Renal cortex interstitium (tissue), 11 donors: ENCODE results near the gene DCTN2. TPM values are rescaled to one million over a fixed set of nuclear protein-coding genes. Genes with fewer than 3 reads are reported as not detected.

Source experiments
- DNase-seq, 11 donors: peaks; one replicate each; pipeline ENCODE4 v3.0.0-alpha.2; 2013; ENCODE audit warnings: low read depth in 9 of 11, low spot score in 4 of 11; ENCODE audit errors: extremely low read depth in 1 of 11
- polyA plus RNA-seq, 3 donors: library from polyadenylated mRNA; unstranded; fragments of 120-200 nt; gene quantifications; one replicate each; pipeline ENCODE4 v1.2.1, GENCODE V29; 2013; ENCODE audit not compliant: insufficient read length in 3 of 3

DCTN2 gene
- polyA plus RNA-seq, 3 donors, result 160 to 172 (median 172) TPM

DNA sequence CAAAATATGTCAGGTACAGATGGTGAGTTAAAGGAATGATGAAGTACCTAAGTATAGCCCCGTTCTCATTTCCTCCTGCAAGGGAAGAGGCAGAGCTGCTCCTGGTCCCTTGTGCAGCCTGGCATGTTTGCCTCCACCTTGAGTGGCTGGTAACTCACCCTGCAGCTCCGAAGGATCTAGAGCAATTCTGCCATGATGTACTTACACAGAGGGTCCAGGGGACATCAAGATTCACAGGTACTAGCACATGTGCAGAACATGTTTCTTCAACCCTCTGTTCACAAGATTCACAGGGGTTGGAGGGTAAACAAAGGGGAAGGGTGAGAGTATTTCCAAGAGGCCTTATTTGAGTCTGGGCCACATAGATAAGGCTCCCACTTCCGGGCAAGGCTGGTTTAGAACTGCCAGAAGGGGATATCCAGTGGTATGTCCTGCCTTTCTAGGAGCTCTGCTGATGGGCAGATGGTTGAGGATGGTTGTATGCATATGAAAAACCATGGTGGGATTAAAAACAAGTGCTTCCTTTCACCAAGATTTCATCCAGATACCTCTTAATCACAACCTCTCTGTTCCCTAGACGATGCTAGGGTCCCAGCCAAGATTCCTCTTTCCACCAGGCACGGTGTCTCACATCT lies 7.7 kb downstream of the DCTN2 start:
- DNase-seq, result no peak

DNA sequence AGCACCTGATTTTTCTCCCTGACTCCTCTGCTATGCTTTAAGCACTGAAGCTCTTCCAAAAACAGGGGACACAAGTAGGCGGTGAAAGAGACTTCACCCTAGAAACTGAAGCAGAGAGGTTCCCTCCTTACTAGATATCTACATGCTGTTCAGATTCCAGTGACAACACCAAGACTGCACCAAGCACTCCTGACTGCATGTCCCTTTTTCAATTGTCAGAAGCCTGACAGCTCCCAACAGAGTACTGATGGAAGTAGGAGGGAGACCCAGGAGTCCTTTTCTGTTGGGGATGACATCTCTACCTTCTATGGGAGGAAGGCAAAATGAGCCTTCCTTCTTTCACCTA lies 10.4 kb downstream of the DCTN2 start:
- DNase-seq, result no peak

DNA sequence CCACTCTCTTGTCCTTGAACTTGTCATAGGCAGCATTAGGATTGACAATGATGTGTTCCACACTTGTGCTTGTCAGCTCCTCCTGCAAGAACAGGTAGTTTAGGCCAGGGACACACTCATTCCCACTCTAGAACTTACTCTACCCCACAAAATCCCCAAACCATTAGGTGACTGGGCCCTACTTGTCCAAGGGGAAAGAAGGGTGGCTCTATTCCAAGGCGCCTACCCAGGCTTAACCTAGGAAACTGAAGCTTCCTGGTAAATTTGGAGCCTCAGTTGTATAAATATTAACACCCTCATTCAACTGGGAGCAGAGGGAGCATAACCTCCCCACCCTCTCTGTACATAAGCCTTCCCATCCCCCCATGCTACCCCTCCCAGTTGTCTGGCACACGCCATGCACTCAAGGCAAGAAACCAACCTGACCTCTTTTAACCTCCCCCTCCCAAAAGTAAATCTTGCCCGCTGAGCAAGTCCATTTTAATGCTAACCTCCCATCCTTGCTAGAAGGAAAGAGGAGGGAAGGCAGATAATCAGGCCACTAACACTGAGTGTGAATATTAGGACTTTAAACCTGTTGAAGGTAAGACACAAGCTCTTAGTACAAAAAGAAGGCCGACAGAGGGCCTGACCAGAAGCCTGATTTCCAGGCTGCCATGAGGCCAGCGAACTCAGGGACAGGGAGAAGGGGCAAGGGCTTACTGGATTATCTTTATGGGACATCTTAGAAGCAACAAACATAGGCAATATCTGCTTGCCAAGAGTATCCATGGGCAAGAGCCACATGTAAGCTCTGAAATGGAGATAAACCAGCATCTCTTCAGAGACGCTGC lies 11.0 kb downstream of the DCTN2 start:
- DNase-seq, result no peak

DNA sequence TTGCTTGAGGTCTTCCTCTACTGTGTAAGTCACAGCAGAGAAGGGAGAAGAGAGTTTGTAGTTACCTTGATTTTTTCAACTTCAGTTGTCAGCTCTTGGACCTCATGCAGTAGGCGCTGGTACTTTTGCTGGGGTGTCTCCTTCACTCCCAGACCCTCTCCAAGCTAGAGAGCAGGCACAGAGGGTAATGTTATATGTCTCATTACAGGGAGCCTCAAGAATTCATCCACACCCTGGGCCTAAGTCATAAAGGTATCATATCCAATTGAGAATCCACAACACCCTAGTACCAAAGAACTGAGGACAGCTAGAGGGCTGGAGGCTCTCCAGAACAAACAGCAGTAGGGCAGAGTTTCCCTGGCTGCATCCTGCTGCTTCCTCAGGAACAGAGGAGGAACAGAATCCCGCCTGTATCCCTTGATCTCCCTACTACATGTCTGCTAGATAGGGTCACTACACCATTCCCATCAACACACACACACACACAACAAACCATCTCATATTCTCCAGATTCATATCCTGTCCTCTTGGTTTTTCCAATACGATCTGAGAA lies 11.9 kb downstream of the DCTN2 start:
- no peak for DNase-seq

DNA sequence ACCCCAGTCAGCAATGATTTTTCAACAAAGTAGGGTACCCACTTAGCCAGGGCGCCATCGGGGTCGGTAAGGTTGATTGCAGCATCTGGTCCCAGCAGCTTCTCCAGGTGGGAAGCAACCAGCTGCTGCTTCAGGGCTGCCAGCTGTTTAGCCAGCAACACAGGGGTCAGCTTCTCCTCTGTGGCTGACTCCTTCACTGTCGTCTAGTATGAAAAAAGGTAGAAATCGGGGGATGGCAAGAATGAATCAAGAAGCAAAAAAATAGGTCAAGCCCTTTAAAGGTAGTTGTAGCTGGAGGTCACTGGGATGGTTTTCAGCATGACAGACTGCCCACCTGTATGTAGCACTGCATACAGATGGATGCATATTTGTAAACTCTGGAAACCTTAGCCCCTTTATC lies 12.7 kb downstream of the DCTN2 start:
- no peak for DNase-seq

DNA sequence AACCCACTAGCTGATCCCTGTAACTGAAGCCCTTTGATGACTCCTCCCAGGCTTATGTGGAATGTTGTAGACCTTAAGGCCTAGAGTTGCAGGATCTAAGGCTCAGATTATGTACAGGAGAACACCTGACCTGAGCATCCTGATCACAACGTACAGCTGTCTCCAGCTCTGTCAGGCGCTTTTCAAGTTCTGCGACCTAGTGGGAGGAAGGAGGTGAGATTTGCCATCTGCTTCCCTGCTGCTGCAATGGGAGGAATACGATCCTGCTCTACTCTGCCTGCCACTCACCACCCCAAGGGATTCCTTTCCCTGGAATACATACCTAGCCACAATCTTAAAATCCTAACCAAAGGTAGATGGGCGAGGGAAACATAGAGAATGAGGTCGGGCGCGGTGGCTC lies 13.9 kb downstream of the DCTN2 start:
- DNase-seq, result no peak

DNA sequence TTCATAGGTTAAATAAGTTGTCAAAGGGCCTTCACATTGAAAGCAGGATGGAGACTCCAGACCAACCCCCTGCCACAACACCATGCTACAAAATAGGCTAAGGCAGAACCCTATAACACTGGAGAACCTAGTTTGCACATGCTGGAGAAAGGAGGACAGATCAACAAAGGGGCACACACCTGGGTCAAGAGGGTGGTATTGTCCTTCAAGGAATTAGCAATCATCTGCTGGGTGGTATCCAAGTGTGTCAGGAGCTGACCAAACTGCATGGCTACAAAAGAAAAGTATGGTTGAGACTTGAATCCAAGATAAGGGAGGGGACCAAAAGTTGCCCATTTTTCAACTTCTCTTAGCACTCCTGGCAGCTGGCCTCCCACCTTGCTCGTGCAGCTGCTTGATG lies 15.2 kb downstream of the DCTN2 start:
- no peak for DNase-seq

DNA sequence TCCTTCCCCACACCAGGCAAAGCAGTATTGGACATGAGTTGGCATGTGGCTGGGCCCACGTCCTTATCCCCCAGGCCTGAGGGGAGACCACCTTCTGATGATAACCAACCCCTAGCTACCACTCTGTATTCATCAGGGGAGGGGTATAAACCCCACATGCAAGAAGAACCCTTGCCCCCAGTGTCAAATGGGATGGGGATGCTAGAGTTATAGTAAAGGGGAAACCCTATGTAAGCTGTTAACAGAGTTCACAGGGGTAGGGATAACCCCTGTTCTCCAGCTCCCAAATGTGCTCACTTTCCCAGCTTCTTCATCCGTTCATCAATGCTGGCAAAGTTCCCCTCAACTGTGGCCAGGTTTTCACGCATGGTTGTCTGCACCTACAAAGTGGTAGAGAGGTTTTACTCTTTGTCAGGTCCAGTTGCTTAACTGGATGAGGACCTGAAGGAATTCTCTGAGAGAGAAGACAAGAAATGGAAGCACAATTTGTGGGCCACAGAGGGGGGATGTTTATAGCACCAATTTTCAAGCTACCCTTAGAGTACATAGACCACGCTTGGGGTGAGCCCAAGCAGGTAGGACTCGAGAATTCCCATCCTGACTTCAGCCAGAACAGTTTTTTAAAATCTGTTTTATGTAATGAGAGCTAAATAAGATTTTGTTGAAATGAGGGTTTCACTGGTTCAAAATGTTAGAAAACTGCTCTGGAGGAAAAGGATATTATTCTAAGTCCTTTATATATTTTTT lies 16.4 kb downstream of the DCTN2 start:
- DNase-seq, result no peak

DNA sequence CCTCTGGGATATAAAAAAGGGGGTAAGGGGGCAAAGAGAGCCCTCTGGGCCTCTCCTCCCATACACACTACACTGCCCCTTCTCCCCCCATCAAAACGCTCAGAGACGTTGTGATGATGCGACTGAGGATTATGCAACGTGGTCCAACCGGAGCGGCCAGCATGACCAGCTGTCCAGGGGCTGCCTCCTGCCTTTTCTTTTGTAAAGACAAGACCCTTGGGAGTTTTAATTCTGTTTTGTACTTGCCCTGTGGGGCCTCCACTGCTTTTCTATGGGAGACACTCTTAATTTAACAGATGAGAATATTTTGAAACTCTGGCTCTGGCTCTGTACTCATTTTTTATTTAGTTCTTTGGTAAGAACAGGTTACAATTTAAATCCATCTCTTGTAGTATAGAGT lies 17.2 kb downstream of the DCTN2 start:
- no peak for DNase-seq

DNA sequence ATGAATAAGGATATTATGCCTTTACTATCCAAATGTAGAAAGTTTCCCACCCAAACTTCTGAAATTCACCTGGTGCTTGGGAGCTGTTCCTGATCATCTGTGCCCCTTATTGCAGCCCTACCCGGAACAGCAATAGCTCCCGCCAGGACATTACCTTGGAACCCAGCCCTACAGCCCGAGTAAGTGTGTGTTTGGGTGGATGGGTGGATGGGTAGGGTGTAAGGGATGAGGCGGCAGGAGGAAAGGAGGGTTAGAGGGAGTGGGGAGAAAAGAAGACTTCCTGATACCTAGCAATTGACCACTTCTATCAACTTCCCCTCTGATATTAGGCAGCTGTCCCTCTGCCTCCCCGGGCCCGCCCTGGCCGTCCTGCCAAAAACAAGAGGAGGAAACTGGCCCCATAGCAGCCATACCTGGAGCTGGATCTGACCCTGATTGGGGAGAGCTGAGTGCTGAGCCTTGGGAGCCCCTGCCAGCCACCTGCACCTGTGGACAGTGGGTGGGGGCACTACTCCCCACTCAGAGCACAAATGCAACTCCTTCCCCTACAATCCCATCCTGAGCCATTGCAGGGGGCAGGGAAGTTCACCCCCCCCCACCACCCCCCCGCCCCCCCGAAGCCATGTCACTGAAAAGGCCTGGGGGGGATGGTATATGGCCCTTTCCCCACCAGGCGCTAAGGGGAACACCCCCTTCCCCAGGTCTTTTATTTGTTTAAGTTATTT lies 18.0 kb downstream of the DCTN2 start:
- no peak for DNase-seq

DNA sequence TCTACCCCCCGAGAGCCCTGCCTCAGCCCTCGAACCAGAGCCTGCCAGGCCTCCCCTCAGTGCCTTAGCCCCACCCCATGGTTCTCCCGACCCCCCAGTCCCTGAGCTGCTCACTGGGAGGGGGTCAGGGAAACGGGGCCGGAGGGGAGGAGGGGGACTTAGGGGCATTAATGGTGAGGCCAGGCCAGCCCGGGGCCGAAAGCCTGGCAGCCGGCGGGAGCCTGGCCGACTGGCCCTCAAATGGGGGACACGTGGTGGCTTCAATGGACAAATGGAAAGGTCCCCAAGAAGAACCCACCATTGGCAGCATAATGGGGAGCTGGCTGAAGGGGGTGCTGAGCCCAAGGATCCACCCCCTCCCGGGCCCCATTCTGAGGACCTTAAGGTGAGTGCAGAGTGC lies 18.8 kb downstream of the DCTN2 start:
- no peak for DNase-seq

DNA sequence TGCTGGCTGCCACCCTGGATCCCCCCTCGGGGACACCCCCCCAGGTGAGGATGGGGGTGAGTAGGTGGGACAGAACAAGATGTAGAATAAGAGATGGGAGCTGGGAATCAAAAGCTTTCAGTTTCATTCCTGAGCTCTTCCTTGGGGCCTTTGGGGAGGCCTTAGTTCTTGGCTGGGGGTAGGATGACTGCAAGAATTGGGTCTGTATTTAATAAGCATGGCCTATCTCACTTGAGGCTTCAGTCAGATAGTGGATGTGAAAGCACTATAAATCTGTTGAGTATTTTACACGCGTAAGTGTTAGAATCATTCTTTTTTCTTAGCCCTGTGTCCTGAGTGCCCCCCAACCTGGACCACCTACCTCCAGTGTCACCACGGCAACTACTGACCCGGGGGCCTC lies 19.8 kb downstream of the DCTN2 start:
- DNase-seq, result no peak

DNA sequence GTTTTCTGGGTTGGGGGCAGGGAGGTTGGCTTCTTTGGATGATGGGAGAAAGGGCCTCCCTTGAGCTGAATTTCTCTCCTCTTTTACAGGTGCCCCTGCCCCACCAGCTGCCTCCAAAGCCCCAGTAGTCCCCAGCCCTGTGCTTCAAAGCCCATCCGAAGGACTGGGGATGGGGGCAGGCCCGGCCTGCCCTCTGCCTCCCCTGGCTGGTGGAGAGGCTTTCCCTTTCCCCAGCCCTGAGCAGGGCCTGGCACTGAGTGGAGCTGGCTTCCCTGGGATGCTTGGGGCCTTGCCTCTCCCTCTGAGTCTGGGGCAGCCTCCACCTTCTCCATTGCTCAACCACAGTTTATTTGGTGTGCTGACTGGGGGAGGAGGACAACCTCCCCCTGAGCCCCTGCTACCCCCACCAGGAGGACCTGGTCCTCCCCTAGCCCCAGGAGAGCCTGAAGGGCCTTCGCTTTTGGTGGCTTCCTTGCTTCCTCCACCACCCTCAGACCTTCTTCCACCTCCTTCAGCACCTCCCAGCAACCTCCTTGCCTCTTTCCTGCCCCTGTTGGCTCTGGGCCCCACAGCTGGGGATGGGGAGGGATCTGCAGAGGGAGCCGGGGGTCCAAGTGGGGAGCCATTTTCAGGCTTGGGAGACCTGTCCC lies 20.4 kb downstream of the DCTN2 start:
- no peak for DNase-seq

DNA sequence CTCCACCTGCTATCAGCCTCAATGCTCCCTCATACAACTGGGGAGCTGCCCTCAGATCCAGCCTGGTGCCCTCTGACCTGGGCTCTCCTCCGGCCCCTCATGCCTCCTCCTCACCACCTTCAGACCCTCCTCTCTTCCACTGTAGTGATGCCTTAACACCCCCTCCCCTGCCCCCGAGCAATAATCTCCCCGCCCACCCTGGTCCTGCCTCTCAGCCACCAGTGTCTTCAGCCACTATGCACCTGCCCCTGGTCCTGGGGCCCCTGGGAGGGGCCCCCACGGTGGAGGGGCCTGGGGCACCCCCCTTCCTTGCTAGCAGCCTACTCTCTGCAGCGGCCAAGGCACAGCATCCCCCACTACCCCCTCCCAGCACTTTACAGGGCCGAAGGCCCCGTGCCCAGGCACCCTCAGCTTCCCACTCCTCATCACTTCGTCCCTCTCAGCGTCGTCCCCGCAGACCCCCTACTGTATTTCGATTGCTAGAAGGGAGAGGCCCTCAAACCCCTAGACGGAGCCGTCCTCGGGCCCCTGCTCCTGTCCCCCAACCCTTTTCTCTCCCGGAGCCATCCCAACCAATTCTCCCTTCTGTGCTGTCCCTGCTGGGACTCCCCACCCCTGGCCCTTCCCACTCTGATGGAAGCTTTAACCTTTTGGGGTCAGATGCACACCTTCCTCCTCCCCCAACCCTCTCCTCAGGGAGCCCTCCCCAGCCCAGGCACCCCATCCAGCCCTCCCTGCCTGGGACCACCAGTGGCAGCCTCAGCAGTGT lies 21.2 kb downstream of the DCTN2 start:
- DNase-seq, result no peak

DNA sequence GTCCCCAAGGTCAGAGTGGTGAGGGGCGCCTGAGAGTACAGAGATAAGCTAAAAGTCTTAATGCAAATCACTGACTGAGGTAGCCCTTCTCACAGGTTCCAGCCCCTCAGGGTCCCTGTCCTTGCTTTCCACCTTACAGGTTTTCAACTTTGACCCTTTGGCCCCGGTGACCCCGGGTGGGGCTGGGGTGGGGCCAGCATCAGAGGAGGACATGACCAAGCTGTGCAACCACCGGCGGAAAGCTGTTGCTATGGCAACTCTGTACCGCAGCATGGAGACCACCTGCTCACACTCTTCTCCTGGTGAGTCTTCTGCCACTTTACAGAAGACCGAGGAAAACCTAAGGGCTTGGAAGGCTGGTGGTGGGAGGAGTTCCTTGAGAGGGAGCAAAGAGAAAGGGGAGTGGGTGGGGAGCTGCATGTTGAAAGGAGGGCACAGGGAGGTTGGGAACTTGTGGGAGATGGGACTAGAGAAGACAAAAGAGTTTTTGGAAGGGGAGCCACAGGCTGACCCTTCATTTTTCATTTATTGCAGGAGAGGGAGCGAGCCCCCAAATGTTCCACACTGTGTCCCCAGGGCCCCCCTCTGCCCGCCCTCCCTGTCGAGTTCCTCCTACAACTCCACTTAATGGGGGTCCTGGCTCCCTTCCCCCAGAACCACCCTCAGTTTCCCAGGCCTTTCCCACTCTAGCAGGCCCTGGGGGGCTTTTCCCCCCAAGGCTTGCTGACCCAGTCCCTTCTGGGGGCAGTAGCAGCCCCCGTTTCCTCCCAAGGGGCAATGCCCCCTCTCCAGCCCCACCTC lies 22.0 kb downstream of the DCTN2 start:
- DNase-seq, result no peak

DNA sequence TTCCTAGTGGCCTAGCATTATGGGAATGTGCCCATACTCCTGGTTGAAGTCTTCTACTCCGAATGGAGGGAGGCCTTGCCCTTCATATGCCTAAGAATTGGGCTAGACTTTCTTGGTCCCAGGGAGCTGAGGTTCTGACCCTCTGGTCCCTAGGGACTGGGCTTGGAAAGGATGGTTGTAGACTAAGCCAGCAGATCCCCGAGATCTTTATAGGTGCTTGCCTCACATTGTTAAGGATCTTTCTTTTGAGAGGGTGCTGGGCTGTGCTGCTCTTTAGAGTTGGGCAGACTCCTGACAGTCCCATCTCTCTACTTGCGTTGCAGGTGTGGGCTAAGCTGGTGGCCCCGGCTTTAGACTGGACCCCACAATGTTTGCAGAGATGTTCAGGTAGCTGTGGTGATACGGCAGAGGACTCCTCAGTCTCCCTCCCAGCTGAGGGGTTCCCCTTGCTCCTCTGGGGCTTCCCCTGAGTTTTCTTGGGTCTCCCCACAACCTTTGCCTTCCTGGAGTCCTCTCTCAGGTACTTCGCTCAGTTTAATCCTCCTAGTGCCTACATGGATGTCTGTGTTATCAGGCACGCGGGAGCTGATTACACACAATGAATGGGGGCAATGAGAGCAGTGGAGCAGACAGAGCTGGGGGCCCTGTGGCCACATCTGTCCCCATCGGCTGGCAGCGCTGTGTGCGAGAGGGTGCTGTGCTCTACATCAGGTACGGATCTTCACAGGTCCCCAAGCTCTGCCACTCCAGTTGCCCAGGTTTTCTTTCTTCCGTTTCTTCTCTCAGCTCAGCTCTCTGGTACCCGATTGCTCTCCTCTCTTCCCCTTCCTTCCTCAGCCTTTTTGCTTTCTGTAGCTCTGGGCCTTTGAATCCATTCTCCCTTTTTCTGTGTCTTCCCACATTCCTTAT lies 23.0 kb downstream of the DCTN2 start:
- DNase-seq, result no peak
